Measurements from ENCODE around the gene CROCC2. TPM values are rescaled to one million over a fixed set of nuclear protein-coding genes. Genes with fewer than 3 reads are reported as not detected.
A peak's percentile ranks its signal among the peaks of the same experiment; 100 is the strongest.

Gene CROCC2
- total RNA-seq, 1 donor from 2014 or later = 3.4 TPM

- no peaks in the 10 kb centered on the region for H3K36me3 ChIP-seq
- ATAC-seq = no peak
- H3K27ac ChIP-seq = no peak overlapping the region
- TF ChIP-seq CTCF (IDR thresholded peaks at IDR 0.05) = no peak
- DNase-seq = no peak
- no peak overlapping the region for H3K4me3 ChIP-seq
- peaks cover 33% of the 10 kb centered on the region for H3K4me1 ChIP-seq
- peaks cover 19% of the 10 kb centered on the region for H3K27me3 ChIP-seq (ENCODE audit: low read depth)
- intact Hi-C loops (cut with DNase I) = no loop called here
- no peaks in the 10 kb centered on the region for H3K9me3 ChIP-seq
Measured at GRCh38 chr2:240919161-240919781, 13.1 kb downstream of the CROCC2 start.

- H3K27me3 ChIP-seq (ENCODE audit: low read depth) = peaks cover 13% of the 10 kb centered on the region
- intact Hi-C loops (cut with DNase I) = no loop called here
Measured at GRCh38 chr2:240919786-240920782, 13.9 kb downstream of the CROCC2 start.

GRCh38 chr2:240920783-240921231 is 14.7 kb downstream of the CROCC2 start:
- no peak for TF ChIP-seq CTCF (IDR thresholded peaks at IDR 0.05)
- Histone ChIP-seq H3K4me3 (no peak overlapping the region), H3K36me3 (no peaks in the 10 kb centered on the region), H3K27ac (no peak overlapping the region), H3K4me1 (peaks cover 19% of the 10 kb centered on the region), H3K9me3 (no peaks in the 10 kb centered on the region), H3K27me3 (ENCODE audit: low read depth) (peaks cover 6% of the 10 kb centered on the region)
- ATAC-seq (no peak), DNase-seq (peak; percentile 45)
- intact Hi-C loops (cut with DNase I) = no loop called here

More at GRCh38 chr2:240919786-240920782, 13.9 kb downstream of the CROCC2 start:
- Histone ChIP-seq H3K4me3 (no peak overlapping the region), H3K27ac (no peak overlapping the region), H3K36me3 (no peaks in the 10 kb centered on the region), H3K9me3 (no peaks in the 10 kb centered on the region), H3K4me1 (peaks cover 26% of the 10 kb centered on the region)
- DNase-seq (peak; percentile 44), ATAC-seq (no peak)
- TF ChIP-seq CTCF (IDR thresholded peaks at IDR 0.05) = no peak

- H3K4me3 ChIP-seq = no peak overlapping the region
- H3K9me3 ChIP-seq = no peaks in the 10 kb centered on the region
- TF ChIP-seq CTCF (IDR thresholded peaks at IDR 0.05) = no peak
- no peak for ATAC-seq
- intact Hi-C loops (cut with DNase I) = no loop called here
- peak; percentile 46 for DNase-seq
- peaks cover 3% of the 10 kb centered on the region for H3K27me3 ChIP-seq (ENCODE audit: low read depth)
- H3K36me3 ChIP-seq = no peaks in the 10 kb centered on the region
- peaks cover 17% of the 10 kb centered on the region for H3K4me1 ChIP-seq
- no peak overlapping the region for H3K27ac ChIP-seq
Measured at GRCh38 chr2:240921311-240921994, 15.3 kb downstream of the CROCC2 start.

GRCh38 chr2:240921995-240922244 is 15.8 kb downstream of the CROCC2 start:
- H3K4me3 ChIP-seq = no peak overlapping the region
- peaks cover 13% of the 10 kb centered on the region for H3K4me1 ChIP-seq
- intact Hi-C loops (cut with DNase I) = no loop called here
- no peaks in the 10 kb centered on the region for H3K36me3 ChIP-seq
- ATAC-seq (no peak), DNase-seq (no peak)
- H3K9me3 ChIP-seq = no peaks in the 10 kb centered on the region
- H3K27me3 ChIP-seq (ENCODE audit: low read depth) = no peaks in the 10 kb centered on the region
- TF ChIP-seq CTCF (IDR thresholded peaks at IDR 0.05) = no peak
- H3K27ac ChIP-seq = no peak overlapping the region

All from lower lobe of right lung (tissue), 2 donors.